Thymus (tissue), 11 donors: ENCODE results near the gene CIC. TPM values are rescaled to one million over a fixed set of nuclear protein-coding genes. Genes with fewer than 3 reads are reported as not detected.
"Not testable (repeated sequence)": the region's sequence is repeated elsewhere in the genome, so short reads cannot be mapped to it uniquely, and the experiment has no call there.

ENCODE experiments used
- DNase-seq, 9 donors: peaks; one replicate each; pipeline ENCODE4 v3.0.0-alpha.2; 2013; ENCODE audit warnings: low spot score in 9 of 9, low read depth in 6 of 9, missing footprints in 1 of 9
- H3K27ac ChIP-seq, 2 donors: one replicate each; pipeline ENCODE4 v1.5.1; 2013; ENCODE audit warnings: control low read depth in 1 of 2, low read depth in 1 of 2, low read length in 1 of 2, mild to moderate bottlenecking in 1 of 2, moderate library complexity in 1 of 2
- H3K27me3 ChIP-seq, 2 donors: one replicate each; pipeline ENCODE4 v1.5.1; 2013; ENCODE audit warnings: low read length in 1 of 2; ENCODE audit not compliant: control insufficient read depth in 2 of 2, insufficient read depth in 1 of 2
- H3K36me3 ChIP-seq, 2 donors: one replicate each; pipeline ENCODE4 v1.5.1; 2013; ENCODE audit warnings: low read length in 1 of 2, mild to moderate bottlenecking in 1 of 2, moderate library complexity in 1 of 2; ENCODE audit not compliant: control insufficient read depth in 2 of 2, insufficient read depth in 2 of 2
- H3K4me1 ChIP-seq, 2 donors: one replicate each; pipeline ENCODE4 v1.5.1; 2013; ENCODE audit warnings: low read length in 2 of 2; ENCODE audit not compliant: control insufficient read depth in 2 of 2, insufficient read depth in 2 of 2
- H3K4me3 ChIP-seq, 2 donors: one replicate each; pipeline ENCODE4 v1.5.1; 2013; ENCODE audit warnings: low read length in 2 of 2, control low read depth in 1 of 2, mild to moderate bottlenecking in 1 of 2
- H3K9me3 ChIP-seq, 2 donors: one replicate each; pipeline ENCODE4 v1.5.1; 2013; ENCODE audit warnings: low read length in 1 of 2, mild to moderate bottlenecking in 1 of 2; ENCODE audit not compliant: control insufficient read depth in 2 of 2, insufficient read depth in 1 of 2
- WGBS: extraction: QIAGEN DNeasy Blood & Tissue Kit; methylation state at CpG from one replicate; pipeline ENCODE4 v1.1.7; 2013; 5-methylcytosine and 5-hydroxymethylcytosine counted together
- polyA plus RNA-seq: library from polyadenylated mRNA; stranded (reverse); fragments of 200-250 nt; gene quantifications from one replicate; pipeline ENCODE4 v1.2.3, GENCODE V29; 2013
- total RNA-seq: library from RNA; stranded (reverse); fragments of 120-200 nt; gene quantifications from one replicate; pipeline ENCODE4 v1.2.4, GENCODE V29; 2013
- donor health status: healthy.

CIC gene
- total and polyA plus RNA-seq, 2 donors: 8.3 to 52.2 TPM

DNA sequence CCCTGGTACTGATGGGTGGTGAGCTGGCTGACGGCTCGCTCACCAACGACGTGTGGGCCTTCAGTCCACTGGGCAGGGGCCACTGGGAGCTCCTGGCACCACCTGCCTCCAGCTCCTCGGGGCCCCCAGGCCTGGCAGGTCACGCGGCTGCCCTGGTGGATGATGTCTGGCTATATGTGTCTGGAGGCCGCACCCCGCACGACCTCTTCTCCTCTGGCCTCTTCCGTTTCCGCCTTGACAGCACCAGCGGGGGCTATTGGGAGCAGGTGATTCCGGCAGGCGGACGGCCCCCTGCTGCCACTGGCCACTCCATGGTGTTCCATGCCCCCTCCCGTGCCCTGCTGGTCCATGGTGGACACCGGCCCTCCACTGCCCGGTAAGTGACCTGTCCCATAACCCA, 66.9 kb downstream of the CIC start:
- Histone ChIP-seq H3K27ac (no peak overlapping the region), H3K36me3 (peaks cover 2 to 5% of the 10 kb centered on the region in 2 donors), H3K4me3 (no peak overlapping the region), H3K4me1 (no peaks in the 10 kb centered on the region), H3K9me3 (no peaks in the 10 kb centered on the region), H3K27me3 (no peaks in the 10 kb centered on the region)
- DNase-seq: no peak
- WGBS: 98% methylated on average over 19 of the region's 19 CpGs

DNA sequence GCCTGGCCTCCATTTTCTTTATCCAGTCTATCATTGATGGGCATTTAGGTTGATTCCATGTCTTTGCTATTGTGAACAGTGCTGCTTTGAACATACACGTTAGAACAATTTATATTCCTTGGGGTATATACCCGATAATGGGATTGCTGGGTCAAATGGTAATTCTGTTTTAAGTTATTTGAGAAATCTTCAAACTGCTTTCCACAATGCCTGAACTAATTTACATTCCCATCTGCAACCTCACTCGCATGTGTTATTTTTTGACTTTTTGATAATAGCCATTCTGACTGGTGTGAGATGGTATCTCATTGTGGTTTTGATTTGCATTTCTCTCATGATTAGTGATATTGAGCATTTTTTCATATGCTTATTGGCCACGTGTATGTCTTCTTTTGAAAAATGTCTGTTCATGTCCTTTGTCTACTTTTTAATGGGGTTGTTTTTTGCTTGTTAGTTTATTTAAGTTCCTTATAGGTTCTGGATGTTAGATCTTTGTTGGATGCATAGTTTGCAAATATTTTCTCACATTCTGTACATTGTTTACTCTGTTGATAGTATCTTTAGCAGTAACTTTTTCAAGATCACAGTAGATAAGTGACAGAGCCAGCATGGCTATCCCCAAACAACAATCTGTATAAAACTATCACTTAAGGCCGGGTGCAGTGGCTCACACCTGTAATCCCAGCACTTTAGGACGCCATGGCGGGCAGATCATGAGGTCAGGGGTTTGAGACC, 70.2 kb downstream of the CIC start:
- 96% methylated on average over 7 of the region's 7 CpGs for WGBS
- not testable (repeated sequence) for H3K27me3 ChIP-seq
- H3K36me3 ChIP-seq: peaks cover 2 to 12% of the 10 kb centered on the region in 2 donors

DNA sequence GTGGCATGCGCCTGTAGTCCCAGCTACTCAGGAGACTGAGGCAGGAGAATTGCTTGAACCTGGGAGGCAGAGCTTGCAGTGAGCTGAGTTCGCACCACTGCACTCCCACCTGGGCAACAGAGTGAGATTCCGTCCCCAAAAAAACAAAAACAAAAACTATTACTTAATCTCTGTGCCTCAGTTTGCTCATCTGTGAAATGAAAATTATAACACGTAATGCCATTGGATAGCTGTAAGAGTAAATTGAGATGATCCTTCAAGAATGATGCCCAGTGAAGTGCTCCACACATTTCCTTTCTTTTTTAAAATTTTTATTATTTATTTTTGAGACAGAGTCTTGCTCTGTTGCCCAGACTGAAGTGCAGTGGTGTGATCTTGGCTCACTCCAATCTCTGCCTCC, 70.9 kb downstream of the CIC start:
- H3K27ac ChIP-seq: not testable (repeated sequence)
- H3K36me3 ChIP-seq: peaks cover 2 to 12% of the 10 kb centered on the region in 2 donors
- WGBS: 97% methylated on average over 4 of the region's 4 CpGs

More for the DNA sequence above, 70.2 kb downstream of the CIC start:
- not testable (repeated sequence) for H3K9me3 ChIP-seq, H3K4me3 ChIP-seq, H3K4me1 ChIP-seq, H3K27ac ChIP-seq, DNase-seq

DNA sequence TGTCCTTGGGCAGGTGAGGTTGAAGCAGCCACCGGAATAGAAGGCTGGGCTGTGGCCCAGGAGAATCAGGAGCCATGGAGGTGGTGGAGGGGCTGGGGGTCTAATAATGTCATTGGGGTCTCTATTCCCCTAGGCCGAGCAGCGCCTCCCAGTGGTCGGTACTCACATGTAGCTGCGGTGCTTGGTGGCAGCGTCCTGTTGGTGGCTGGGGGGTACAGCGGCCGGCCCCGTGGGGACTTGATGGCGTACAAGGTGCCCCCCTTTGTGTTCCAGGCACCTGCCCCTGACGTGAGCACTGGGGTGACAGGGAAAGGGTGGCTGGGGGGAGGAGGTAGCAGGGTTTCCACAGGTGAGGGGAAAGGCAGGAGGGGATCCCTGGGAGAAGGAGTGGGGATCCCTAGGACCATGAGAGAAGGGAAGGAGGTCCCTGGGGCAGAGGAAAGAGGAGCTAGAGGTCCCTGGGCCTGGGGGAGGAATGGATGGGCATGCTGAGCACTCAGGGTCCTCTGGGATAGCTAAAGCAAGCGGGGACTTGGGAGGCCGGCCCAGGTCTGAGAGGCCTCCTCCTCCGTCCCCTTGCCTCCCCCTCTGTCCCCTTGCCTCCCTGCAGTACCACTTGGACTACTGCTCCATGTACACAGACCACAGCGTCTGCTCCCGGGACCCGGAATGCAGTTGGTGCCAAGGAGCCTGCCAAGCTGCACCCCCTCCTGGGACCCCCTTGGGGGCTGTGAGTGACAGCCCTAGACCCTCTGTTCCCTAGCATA, 74.5 kb downstream of the CIC start:
- H3K36me3 ChIP-seq: peaks cover 0 to 9% of the 10 kb centered on the region in 2 donors
- no peaks in the 10 kb centered on the region for H3K9me3 ChIP-seq
- no peaks in the 10 kb centered on the region for H3K4me1 ChIP-seq
- DNase-seq: no peak
- 97% methylated on average over 17 of the region's 17 CpGs for WGBS
- H3K27ac ChIP-seq: no peak overlapping the region
- H3K4me3 ChIP-seq: no peak overlapping the region
- no peaks in the 10 kb centered on the region for H3K27me3 ChIP-seq

More for the DNA sequence above, 70.9 kb downstream of the CIC start:
- not testable (repeated sequence) for DNase-seq, H3K9me3 ChIP-seq, H3K27me3 ChIP-seq, H3K4me3 ChIP-seq, H3K4me1 ChIP-seq

DNA sequence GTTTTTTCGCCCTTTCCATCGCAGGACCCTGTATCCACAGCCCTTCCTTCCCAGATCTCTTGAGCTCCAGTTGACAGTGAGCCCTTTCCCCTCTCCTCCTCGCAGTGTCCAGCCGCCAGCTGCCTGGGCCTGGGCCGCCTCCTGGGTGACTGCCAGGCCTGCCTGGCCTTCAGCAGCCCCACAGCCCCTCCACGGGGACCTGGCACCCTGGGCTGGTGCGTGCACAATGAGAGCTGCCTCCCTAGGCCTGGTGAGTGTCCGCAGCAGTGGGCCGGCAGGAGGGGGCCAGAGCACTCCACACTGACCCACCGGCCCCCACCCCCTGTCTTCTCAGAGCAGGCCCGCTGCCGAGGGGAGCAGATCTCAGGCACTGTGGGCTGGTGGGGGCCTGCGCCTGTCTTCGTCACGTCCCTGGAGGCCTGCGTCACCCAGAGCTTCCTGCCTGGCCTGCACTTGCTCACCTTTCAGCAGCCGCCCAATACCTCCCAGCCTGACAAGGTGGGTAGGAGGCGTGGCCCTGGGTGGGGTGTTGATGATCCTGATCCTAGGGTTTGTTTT, 75.4 kb downstream of the CIC start:
- no peak for DNase-seq
- 97% methylated on average over 18 of the region's 18 CpGs for WGBS
- no peak overlapping the region for H3K4me3 ChIP-seq
- H3K4me1 ChIP-seq: no peaks in the 10 kb centered on the region
- no peak overlapping the region for H3K27ac ChIP-seq
- no peaks in the 10 kb centered on the region for H3K9me3 ChIP-seq
- H3K36me3 ChIP-seq: peaks cover 0 to 9% of the 10 kb centered on the region in 2 donors
- H3K27me3 ChIP-seq: no peaks in the 10 kb centered on the region

Other genes with a start within 250 kb of the CIC start
- 0.33 TPM for gene GRIK5, start 199.0 kb upstream of the CIC start, total RNA-seq
- gene GRIK5, start 199.0 kb upstream of the CIC start, polyA plus RNA-seq: 1.7 TPM
- gene ZNF574, start 193.1 kb upstream of the CIC start, total RNA-seq: 6.0 TPM
- gene ZNF574, start 193.1 kb upstream of the CIC start, polyA plus RNA-seq: 5.7 TPM
- gene POU2F2, start 136.8 kb upstream of the CIC start, total RNA-seq: 1.5 TPM
- 7.7 TPM for gene POU2F2, start 136.8 kb upstream of the CIC start, polyA plus RNA-seq
- 30.1 TPM for gene DEDD2, start 51.6 kb upstream of the CIC start, total RNA-seq
- gene DEDD2, start 51.6 kb upstream of the CIC start, polyA plus RNA-seq: 36.9 TPM
- gene ZNF526, start 48.9 kb upstream of the CIC start, total RNA-seq: 4.1 TPM
- 3.6 TPM for gene ZNF526, start 48.9 kb upstream of the CIC start, polyA plus RNA-seq
- gene GSK3A, start 26.6 kb upstream of the CIC start, total RNA-seq: 12.7 TPM
- 31.4 TPM for gene GSK3A, start 26.6 kb upstream of the CIC start, polyA plus RNA-seq
- 12.1 TPM for gene ERF, start 14.1 kb upstream of the CIC start, total RNA-seq
- gene ERF, start 14.1 kb upstream of the CIC start, polyA plus RNA-seq: 53.7 TPM
- gene PRR19, start 32.9 kb downstream of the CIC start, total RNA-seq: 0.42 TPM
- 0.78 TPM for gene PRR19, start 32.9 kb downstream of the CIC start, polyA plus RNA-seq
- 61.8 TPM for gene PAFAH1B3, start 33.4 kb downstream of the CIC start, total RNA-seq
- 25.6 TPM for gene PAFAH1B3, start 33.4 kb downstream of the CIC start, polyA plus RNA-seq
- gene TMEM145, start 44.1 kb downstream of the CIC start, total RNA-seq: not detected
- 0.78 TPM for gene TMEM145, start 44.1 kb downstream of the CIC start, polyA plus RNA-seq
- 2.7 TPM for gene MEGF8, start 56.4 kb downstream of the CIC start, total RNA-seq
- gene MEGF8, start 56.4 kb downstream of the CIC start, polyA plus RNA-seq: 5.5 TPM
- 0.85 TPM for gene CNFN, start 121.0 kb downstream of the CIC start, total RNA-seq
- 32.7 TPM for gene CNFN, start 121.0 kb downstream of the CIC start, polyA plus RNA-seq
- 6.8 TPM for gene LIPE, start 158.1 kb downstream of the CIC start, total RNA-seq
- 12.9 TPM for gene LIPE, start 158.1 kb downstream of the CIC start, polyA plus RNA-seq
- 0.14 TPM for gene CXCL17, start 173.7 kb downstream of the CIC start, total RNA-seq
- gene CXCL17, start 173.7 kb downstream of the CIC start, polyA plus RNA-seq: 8.4 TPM